Measurements from ENCODE around the gene DPH7.

DNA sequence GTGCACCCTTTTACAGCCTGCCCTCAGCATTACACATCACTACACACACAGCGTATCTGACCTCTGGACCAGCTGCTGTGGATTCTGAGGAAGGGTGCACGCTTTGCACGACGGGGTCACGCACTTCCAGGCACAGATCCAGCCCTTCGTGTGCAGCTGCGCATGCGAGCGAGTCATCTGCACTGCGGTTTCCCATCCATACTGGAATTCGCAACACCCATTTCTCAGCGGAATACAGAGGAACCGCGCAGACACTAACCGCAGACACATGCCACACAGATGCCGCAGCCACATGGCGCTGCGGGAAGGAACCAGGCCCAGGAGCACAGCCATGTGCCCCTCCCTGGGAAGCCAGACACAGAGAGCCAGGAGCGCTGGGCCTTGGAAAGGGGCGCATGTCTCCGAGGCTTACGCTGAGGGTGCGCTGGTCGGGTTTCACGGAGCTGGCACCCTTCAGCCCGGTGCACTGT lies 72.0 kb downstream of the DPH7 start:
- no peak for TF ChIP-seq CTCF (conservative IDR thresholded peaks at IDR 0.05 in 1 of 2, IDR thresholded peaks at IDR 0.05 in 1 of 2; ENCODE audit: extremely low read depth in 1 of 2, insufficient read depth in 1 of 2, low read depth in 1 of 2, low read length in 2 of 2)
- TF ChIP-seq EZH2 (IDR thresholded peaks at IDR 0.05; ENCODE audit: borderline replicate concordance, low read length), result no peak
